Small intestine (tissue), 7 donors: ENCODE results near the gene GPAM. TPM values are rescaled to one million over a fixed set of nuclear protein-coding genes. Genes with fewer than 3 reads are reported as not detected.
"Not testable (repeated sequence)": the region's sequence is repeated elsewhere in the genome, so short reads cannot be mapped to it uniquely, and the experiment has no call there.

Experiments used
- DNase-seq, 2 donors: peaks; one replicate each; pipeline versions ENCODE4 v3.0.0 to v3.0.0-alpha.2; 2013
- FAIRE-seq: peaks from 2 replicates; lab custom pipeline; 2012; peaks lifted over from hg19 to GRCh38; lab: Jason Lieb, UNC
- H3K27ac ChIP-seq, 3 donors: one replicate each; pipeline ENCODE4 v1.5.1; 2013; ENCODE audit warnings: low read length in 2 of 3, mild to moderate bottlenecking in 2 of 3, control low read depth in 1 of 3, inconsistent platforms in 1 of 3, low read depth in 1 of 3, moderate library complexity in 1 of 3
- H3K27me3 ChIP-seq, 3 donors: one replicate each; pipeline ENCODE4 v1.6.1; 2013; ENCODE audit warnings: low read length in 3 of 3, inconsistent platforms in 1 of 3; ENCODE audit not compliant: control insufficient read depth in 3 of 3, insufficient read depth in 3 of 3
- H3K36me3 ChIP-seq, 3 donors: one replicate each; pipeline ENCODE4 v1.6.1; 2013; ENCODE audit warnings: low read length in 3 of 3, inconsistent platforms in 1 of 3, low read depth in 1 of 3, mild to moderate bottlenecking in 1 of 3, moderate library complexity in 1 of 3; ENCODE audit not compliant: control insufficient read depth in 3 of 3, insufficient read depth in 2 of 3
- H3K4me1 ChIP-seq, 3 donors: one replicate each; pipeline ENCODE4 v1.6.1; 2013; ENCODE audit warnings: low read length in 2 of 3, inconsistent platforms in 1 of 3, low read depth in 1 of 3, mild to moderate bottlenecking in 1 of 3, moderate library complexity in 1 of 3; ENCODE audit not compliant: control insufficient read depth in 3 of 3, insufficient read depth in 2 of 3
- H3K4me3 ChIP-seq, 3 donors: one replicate each; pipeline ENCODE4 v1.5.1; 2013; ENCODE audit warnings: low read length in 3 of 3, control low read depth in 1 of 3, inconsistent platforms in 1 of 3, low read depth in 1 of 3, mild to moderate bottlenecking in 1 of 3, moderate library complexity in 1 of 3
- H3K9me3 ChIP-seq, 2 donors: one replicate each; pipeline ENCODE4 v1.6.1; 2013; ENCODE audit warnings: low read depth in 1 of 2, low read length in 1 of 2; ENCODE audit not compliant: control insufficient read depth in 2 of 2, insufficient read depth in 1 of 2
- WGBS, 3 donors: extraction: QIAGEN DNeasy Blood & Tissue Kit; methylation state at CpG; one replicate each; pipeline ENCODE4 v1.1.7; 2013; 5-methylcytosine and 5-hydroxymethylcytosine counted together
- polyA plus RNA-seq, 4 donors: library from polyadenylated mRNA; stranded (reverse) in 3 of 4; unstranded in 1 of 4; fragments of 200-250 nt in 3 of 4; fragments of 120-200 nt in 1 of 4; gene quantifications; one replicate each; pipeline versions ENCODE4 v1.2.1 to v1.2.3, GENCODE V29; 2013
- donor health status: healthy with polysubstance abuse.
- donor health status: control.
- donor health status: control.
- donor health status: Bipolar disorder and iron deficiency.
- donor health status: healthy.

Gene GPAM
- polyA plus RNA-seq, 4 donors, result 1.1 to 24.6 (median 11.7) TPM

DNA sequence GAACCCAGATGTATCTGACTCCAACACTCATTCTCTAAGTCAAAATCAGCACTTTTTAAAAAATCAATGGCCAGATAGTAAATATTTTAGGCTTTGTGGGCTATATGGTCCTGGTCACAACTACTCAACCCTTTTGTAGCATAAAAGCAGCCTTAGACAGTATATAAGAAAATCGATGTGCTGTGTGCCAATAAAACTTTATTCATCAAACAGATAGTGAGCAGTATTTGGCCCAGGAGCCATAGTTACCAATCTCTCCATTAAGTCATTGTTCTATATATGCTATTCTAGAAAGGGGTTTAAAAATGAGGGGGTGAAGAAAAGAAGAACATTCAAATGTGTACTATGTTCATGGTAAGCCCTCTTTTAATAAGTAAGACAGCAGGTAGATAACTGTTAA is 18.5 kb upstream of the GPAM start:
- DNase-seq, result no peak
- no peak for FAIRE-seq
- Histone ChIP-seq H3K4me3 (no peak overlapping the region), H3K36me3 (no peaks in the 10 kb centered on the region), H3K4me1 (no peaks in the 10 kb centered on the region), H3K9me3 (no peaks in the 10 kb centered on the region), H3K27me3 (peaks cover 0 to 2% (median 0%) of the 10 kb centered on the region in 3 donors), H3K27ac (no peak overlapping the region)
- WGBS, 3 donors, result 87 to 92% (median 90%) methylated on average over 1 of the region's 1 CpG

DNA sequence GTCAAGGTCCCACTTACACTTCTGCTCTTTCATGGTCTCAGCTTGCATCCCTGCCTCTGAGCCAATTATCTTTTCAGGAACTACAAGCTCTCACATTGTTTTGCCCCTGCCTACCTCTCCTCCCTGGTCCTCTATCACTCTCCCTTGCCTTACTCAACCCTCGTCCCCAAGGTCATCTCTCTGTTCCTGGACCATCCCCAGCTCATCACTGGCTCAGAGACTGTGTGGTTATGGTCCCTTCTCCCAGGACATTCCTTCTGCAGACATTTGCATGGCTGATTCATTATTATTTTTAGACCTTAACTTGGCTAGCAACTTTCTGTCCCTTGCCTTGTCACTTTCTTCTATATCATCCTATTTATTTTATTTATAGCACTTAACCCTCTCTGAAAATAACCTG is 17.8 kb upstream of the GPAM start:
- 63 to 67% (median 63%) methylated on average over 1 of the region's 1 CpG for WGBS, 3 donors
- no peak for FAIRE-seq
- Histone ChIP-seq H3K27me3 (peaks cover 0 to 2% (median 0%) of the 10 kb centered on the region in 3 donors), H3K4me1 (no peaks in the 10 kb centered on the region), H3K9me3 (no peaks in the 10 kb centered on the region), H3K4me3 (no peak overlapping the region), H3K36me3 (no peaks in the 10 kb centered on the region), H3K27ac (no peak overlapping the region)
- DNase-seq, result no peak

DNA sequence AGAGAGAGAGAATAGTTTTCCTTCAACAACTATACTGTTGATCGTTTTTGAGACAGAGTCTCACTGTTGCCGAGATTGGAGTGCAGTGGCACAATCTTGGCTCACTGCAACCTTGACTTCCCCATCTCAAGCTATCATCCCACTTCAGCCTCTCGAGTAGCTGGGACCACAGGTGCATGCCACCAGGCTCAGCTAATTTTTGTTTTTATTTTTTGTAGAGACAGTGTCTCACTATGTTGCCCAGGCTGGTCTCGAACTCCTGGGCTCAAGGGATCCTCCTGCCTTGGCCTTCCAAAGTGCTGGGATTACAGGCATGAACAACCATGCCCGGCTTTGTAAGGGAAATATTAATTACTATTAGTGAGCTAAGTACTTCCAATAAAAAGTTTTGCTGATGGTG is 16.7 kb upstream of the GPAM start:
- H3K4me3 ChIP-seq, FAIRE-seq, H3K27me3 ChIP-seq, H3K9me3 ChIP-seq, H3K36me3 ChIP-seq, H3K27ac ChIP-seq, DNase-seq, H3K4me1 ChIP-seq: not testable (repeated sequence)
- 75 to 87% (median 84%) methylated on average over 5 of the region's 5 CpGs for WGBS, 3 donors

DNA sequence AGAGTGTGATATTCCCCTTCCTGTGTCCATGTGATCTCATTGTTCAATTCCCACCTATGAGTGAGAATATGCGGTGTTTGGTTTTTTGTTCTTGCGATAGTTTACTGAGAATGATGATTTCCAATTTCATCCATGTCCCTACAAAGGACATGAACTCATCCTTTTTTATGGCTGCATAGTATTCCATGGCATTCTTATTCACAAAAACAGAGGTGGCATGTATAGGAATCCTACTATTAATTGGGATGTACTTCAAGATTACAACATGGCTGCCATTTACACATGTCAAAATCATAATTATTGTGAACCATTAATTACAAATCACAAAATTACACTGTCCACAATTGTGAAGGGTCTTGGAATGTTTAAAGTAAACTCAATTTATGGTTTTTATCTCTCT is 14.1 kb upstream of the GPAM start:
- H3K36me3 ChIP-seq, H3K4me3 ChIP-seq, DNase-seq, H3K27ac ChIP-seq, FAIRE-seq, H3K4me1 ChIP-seq, H3K27me3 ChIP-seq, H3K9me3 ChIP-seq: not testable (repeated sequence)
- no CpG with 5 or more reads among the region's 2 CpGs for WGBS, 3 donors

DNA sequence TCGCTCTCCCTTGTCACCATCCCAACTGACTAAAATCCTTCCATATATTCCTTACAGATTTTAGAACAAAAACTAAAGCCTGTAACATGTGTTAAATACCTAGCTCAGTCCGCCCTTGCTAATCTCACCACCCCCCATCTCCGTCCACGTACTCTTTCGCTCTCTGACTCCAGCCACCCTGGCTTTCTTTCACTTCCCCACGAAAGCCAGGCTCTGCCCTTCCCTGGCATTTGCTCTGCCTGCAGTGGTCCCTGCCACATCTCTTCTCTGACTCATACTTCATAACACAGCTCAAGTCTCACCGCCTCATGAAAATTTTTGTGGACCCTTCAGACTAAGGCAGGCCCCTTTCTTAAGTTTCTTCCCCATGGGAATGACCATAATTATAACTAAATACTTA is 11.7 kb upstream of the GPAM start:
- Histone ChIP-seq H3K27me3 (no peaks in the 10 kb centered on the region), H3K9me3 (no peaks in the 10 kb centered on the region), H3K4me1 (peaks cover 0 to 16% (median 0%) of the 10 kb centered on the region in 3 donors), H3K27ac (no peak overlapping the region), H3K36me3 (no peaks in the 10 kb centered on the region), H3K4me3 (no peak overlapping the region)
- DNase-seq, result no peak
- no peak for FAIRE-seq
- WGBS, 3 donors, result 83 to 91% (median 90%) methylated on average over 7 of the region's 7 CpGs

DNA sequence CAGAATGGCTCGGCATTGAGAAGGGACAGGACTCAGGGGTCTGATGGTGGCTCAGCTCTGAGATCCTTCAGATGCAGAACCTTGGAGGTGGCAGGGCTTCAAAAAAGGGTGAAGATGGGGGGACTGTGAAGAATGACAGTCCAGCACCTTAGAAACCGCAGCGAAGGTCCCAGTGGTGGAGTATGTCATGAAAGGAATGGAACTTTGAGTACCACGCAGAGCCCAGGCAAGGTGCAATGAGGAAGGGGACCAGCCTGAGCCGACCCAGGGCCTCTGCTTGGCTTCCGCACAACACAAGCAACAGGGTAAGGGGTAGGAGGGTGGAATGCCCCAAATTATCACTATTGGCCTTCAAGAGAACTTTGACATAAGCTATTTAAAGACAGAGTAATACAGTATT is 8.2 kb upstream of the GPAM start:
- Histone ChIP-seq H3K36me3 (no peaks in the 10 kb centered on the region), H3K9me3 (no peaks in the 10 kb centered on the region), H3K27ac (peak overlapping the region in 1 of 3 donors; percentile 70), H3K27me3 (no peaks in the 10 kb centered on the region), H3K4me1 (peaks cover 0 to 16% (median 0%) of the 10 kb centered on the region in 3 donors), H3K4me3 (no peak overlapping the region)
- no peak for DNase-seq
- no peak for FAIRE-seq
- 89 to 95% (median 92%) methylated on average over 6 of the region's 6 CpGs for WGBS, 3 donors

DNA sequence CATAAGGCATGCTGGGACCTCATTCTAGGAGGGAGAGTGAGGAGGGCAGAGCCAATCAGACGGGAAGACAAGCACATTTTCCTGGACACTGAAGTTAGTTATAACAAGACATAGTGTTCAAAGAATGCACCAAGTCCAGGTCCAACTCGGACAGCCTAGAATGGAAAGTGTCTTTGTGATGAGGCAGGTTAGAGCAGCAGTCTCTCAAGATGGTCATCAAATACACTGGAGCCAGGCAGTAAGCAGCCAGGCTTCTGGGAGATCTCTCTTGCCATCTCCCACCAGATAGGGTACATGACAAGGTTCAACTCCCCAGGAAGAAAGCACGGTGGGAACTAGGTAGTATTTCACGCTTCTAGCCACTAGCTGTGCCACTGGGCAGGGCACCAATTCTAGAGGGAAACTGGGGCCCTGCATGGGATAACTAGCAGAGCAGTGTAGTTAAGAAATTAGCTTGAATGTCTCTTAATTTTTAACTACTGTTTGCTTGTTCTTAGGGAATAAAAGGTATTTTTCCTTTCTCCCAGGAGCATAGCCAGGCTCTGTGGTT is 7.6 kb upstream of the GPAM start:
- Histone ChIP-seq H3K27me3 (no peaks in the 10 kb centered on the region), H3K36me3 (no peaks in the 10 kb centered on the region), H3K4me3 (no peak overlapping the region), H3K27ac (peak overlapping the region in 1 of 3 donors; percentile 70), H3K9me3 (peaks cover 0 to 3% of the 10 kb centered on the region in 2 donors), H3K4me1 (peaks cover 0 to 16% (median 0%) of the 10 kb centered on the region in 3 donors)
- no peak for FAIRE-seq
- WGBS, 3 donors, result 48 to 59% (median 52%) methylated on average over 4 of the region's 4 CpGs
- peak in 1 of 2 donors; percentile 63 for DNase-seq

- no peak for FAIRE-seq
- Histone ChIP-seq H3K4me1 (peaks cover 0 to 19% (median 0%) of the 10 kb centered on the region in 3 donors), H3K4me3 (no peak overlapping the region), H3K27ac (no peak overlapping the region), H3K36me3 (no peaks in the 10 kb centered on the region), H3K9me3 (peaks cover 0 to 3% of the 10 kb centered on the region in 2 donors), H3K27me3 (no peaks in the 10 kb centered on the region)
- 78 to 88% (median 82%) methylated on average over 5 of the region's 5 CpGs for WGBS, 3 donors
- DNase-seq, result no peak
Observed at GRCh38 chr10:112189465-112189864, 5.9 kb upstream of the GPAM start.

- H3K36me3 ChIP-seq, result no peaks in the 10 kb centered on the region
- H3K4me3 ChIP-seq, result no peak overlapping the region
- H3K27me3 ChIP-seq, result no peaks in the 10 kb centered on the region
- H3K4me1 ChIP-seq, result peaks cover 0 to 26% (median 0%) of the 10 kb centered on the region in 3 donors
- peaks cover 0 to 3% of the 10 kb centered on the region in 2 donors for H3K9me3 ChIP-seq
- no peak overlapping the region for H3K27ac ChIP-seq
- 65 to 72% (median 67%) methylated on average over 2 of the region's 2 CpGs for WGBS, 3 donors
- FAIRE-seq (no peak), DNase-seq (no peak)
Observed at GRCh38 chr10:112187527-112187926, 4.0 kb upstream of the GPAM start.
